ENCODE results near the gene MVD. TPM values are rescaled to one million over a fixed set of nuclear protein-coding genes. Genes with fewer than 3 reads are reported as not detected.

Gene MVD
- total and polyA plus RNA-seq, 2 experiments from 2014 or later: 95.3 to 149 TPM

- TF ChIP-seq ZNF462 (CRISPR knock-in tag; IDR thresholded peaks at IDR 0.05) (no peak), STAT1 (IDR thresholded peaks at IDR 0.05; ENCODE audit: unreplicated experiment) (no peak), ZNF331 (CRISPR knock-in tag; IDR thresholded peaks at IDR 0.05; ENCODE audit: low read depth) (no peak), EZH2phosphoT487 (IDR thresholded peaks at IDR 0.05; ENCODE audit: unreplicated experiment) (no peak), ETS1 (IDR thresholded peaks at IDR 0.05) (no peak), NANOG (IDR thresholded peaks at IDR 0.05; ENCODE audit: borderline replicate concordance) (no peak)
Observed at GRCh38 chr16:88665148-88665547, 2.3 kb upstream of the MVD start (continued).

- 0 out of 2 replicates have a peak, but pooled peaks cover 12% of the 10 kb centered on the region for H3F3A ChIP-seq (replicated peaks; ENCODE audit: low read depth)
- H2AFZ ChIP-seq: peak overlapping the region; percentile 81
- Mint-ChIP-seq H3K27me3 (ENCODE audit: insufficient read depth, low read depth, poor library complexity) (peaks cover 13% of the 10 kb centered on the region), H3K4me3 (peak overlapping the region; percentile 96), H3K9me3 (peaks cover 2% of the 10 kb centered on the region; the same call in 1 of the 3 replicates), H3K36me3 (ENCODE audit: low read depth) (peaks cover 7% of the 10 kb centered on the region), H3K4me1 (peaks cover 15% of the 10 kb centered on the region; the same call in 2 of the 3 replicates), H3K27ac (peak overlapping the region; percentile 11; the same call in 1 of the 2 replicates)
- no peak overlapping the region; the same call in 1 of the 2 replicates for H3K27ac ChIP-seq (ENCODE audit: low read depth)
- H4K20me1 ChIP-seq (replicated peaks; ENCODE audit: insufficient read depth): peaks cover 30% of the 10 kb centered on the region
- peaks cover 18% of the 10 kb centered on the region for H3K4me1 ChIP-seq (ENCODE audit: insufficient read depth)
- H3K79me2 ChIP-seq (replicated peaks; ENCODE audit: insufficient read depth): peaks cover 65% of the 10 kb centered on the region
- no peak for TF ChIP-seq EZH2 (IDR thresholded peaks at IDR 0.05; ENCODE audit: low read depth, unreplicated experiment)
- no peak for TF ChIP-seq STAT1 (IDR thresholded peaks at IDR 0.05; ENCODE audit: unreplicated experiment)
- no peak for TF ChIP-seq ZNF331 (CRISPR knock-in tag; IDR thresholded peaks at IDR 0.05; ENCODE audit: low read depth)
- TF ChIP-seq NANOG (IDR thresholded peaks at IDR 0.05; ENCODE audit: borderline replicate concordance): no peak
- no peak for TF ChIP-seq CREB1 (CRISPR knock-in tag; IDR thresholded peaks at IDR 0.05; ENCODE audit: low read depth)
- no peak for TF ChIP-seq EZH2phosphoT487 (IDR thresholded peaks at IDR 0.05; ENCODE audit: unreplicated experiment)
- no peak for TF ChIP-seq ZNF114 (CRISPR knock-in tag; IDR thresholded peaks at IDR 0.05)
- H3K4me3 ChIP-seq: peak overlapping the region; percentile 90
- H3K36me3 ChIP-seq (ENCODE audit: insufficient read depth): peaks cover 7% of the 10 kb centered on the region; the same call in 1 of the 2 replicates
- DNase-seq (ENCODE audit: low spot score) (peak; percentile 40), ATAC-seq (peak; percentile 14)
- peak overlapping the region; percentile 97 for H3K4me2 ChIP-seq
- no peaks in the 10 kb centered on the region for H3K27me3 ChIP-seq (ENCODE audit: insufficient read depth)
- no peaks in the 10 kb centered on the region for H3K9me2 ChIP-seq (ENCODE audit: insufficient read depth)
Observed at GRCh38 chr16:88662222-88662842, 559 bp downstream of the MVD start.

Data from GM23338 (cell line).